ENCODE data around the gene IFITM2. TPM values are rescaled to one million over a fixed set of nuclear protein-coding genes. Genes with fewer than 3 reads are reported as not detected.

IFITM2 gene
- total RNA-seq, 2 donors from 2014 or later, result 31.0 to 90.3 TPM

- WGBS, 2 donors, result 61 to 77% methylated on average over 18 of the region's 18 CpGs
- Histone ChIP-seq H3K9me3 (no peaks in the 10 kb centered on the region), H3K27ac (no peak overlapping the region), H3K4me3 (no peak overlapping the region), H3K27me3 (no peaks in the 10 kb centered on the region), H3K36me3 (replicated peaks in 1 of 2; ENCODE audit: insufficient read depth in 1 of 2, low read depth in 2 of 2) (no peaks in the 10 kb centered on the region), H3K4me1 (peaks cover 30% of the 10 kb centered on the region)
- ATAC-seq, result no peak
- intact Hi-C loops (cut with DNase I), result no loop called here
- TF ChIP-seq CTCF (IDR thresholded peaks at IDR 0.05) (no peak), POLR2A (IDR thresholded peaks at IDR 0.05) (no peak)
- DNase-seq, result no peak
Measured at GRCh38 chr11:350723-351255, 43.2 kb downstream of the IFITM2 start.

- intact Hi-C loops (cut with DNase I), result no loop called here
- no peak for TF ChIP-seq POLR2A (IDR thresholded peaks at IDR 0.05)
- no peak for TF ChIP-seq CTCF (IDR thresholded peaks at IDR 0.05)
Measured at GRCh38 chr11:351411-351810, 43.8 kb downstream of the IFITM2 start.

GRCh38 chr11:352456-353031 lies 44.9 kb downstream of the IFITM2 start:
- Histone ChIP-seq H3K9me3 (no peaks in the 10 kb centered on the region), H3K27me3 (no peaks in the 10 kb centered on the region), H3K4me1 (peaks cover 31% of the 10 kb centered on the region), H3K27ac (peak overlapping the region in 3 of 4 donors; percentile 91 to 97 (median 95)), H3K36me3 (replicated peaks in 1 of 2; ENCODE audit: insufficient read depth in 1 of 2, low read depth in 2 of 2) (no peaks in the 10 kb centered on the region), H3K4me3 (no peak overlapping the region)
- DNase-seq (no peak), ATAC-seq (no peak)
- WGBS, 2 donors, result 92% methylated on average over 12 of the region's 12 CpGs
- TF ChIP-seq CTCF (IDR thresholded peaks at IDR 0.05), result no peak
- TF ChIP-seq POLR2A (IDR thresholded peaks at IDR 0.05), result no peak
- intact Hi-C loops (cut with DNase I), result no loop called here

More at GRCh38 chr11:351411-351810, 43.8 kb downstream of the IFITM2 start:
- ATAC-seq, result no peak
- H3K27ac ChIP-seq, result no peak overlapping the region
- WGBS, 2 donors, result 87 to 89% methylated on average over 14 of the region's 14 CpGs
- H3K9me3 ChIP-seq, result no peaks in the 10 kb centered on the region
- no peaks in the 10 kb centered on the region for H3K36me3 ChIP-seq (replicated peaks in 1 of 2; ENCODE audit: insufficient read depth in 1 of 2, low read depth in 2 of 2)
- no peaks in the 10 kb centered on the region for H3K27me3 ChIP-seq
- H3K4me3 ChIP-seq, result no peak overlapping the region
- peaks cover 31% of the 10 kb centered on the region for H3K4me1 ChIP-seq
- no peak for DNase-seq

GRCh38 chr11:353179-353873 lies 45.7 kb downstream of the IFITM2 start:
- intact Hi-C loops (cut with DNase I), result no loop called here
- ATAC-seq, result peak; percentile 70
- H3K27ac ChIP-seq, result peak overlapping the region; percentile 78 to 97 (median 93)
- H3K4me3 ChIP-seq, result no peak overlapping the region
- no peaks in the 10 kb centered on the region for H3K9me3 ChIP-seq
- peak in 2 of 7 experiments; percentile 1 to 25 for TF ChIP-seq CTCF (IDR thresholded peaks at IDR 0.05)
- TF ChIP-seq POLR2A (IDR thresholded peaks at IDR 0.05), result peak in 2 of 3 donors; percentile 34 to 59
- 21 to 23% methylated on average over 16 of the region's 16 CpGs for WGBS, 2 donors
- DNase-seq, result peak; percentile 83 to 96 (median 90)
- H3K4me1 ChIP-seq, result peaks cover 31% of the 10 kb centered on the region
- no peaks in the 10 kb centered on the region for H3K27me3 ChIP-seq
- H3K36me3 ChIP-seq (replicated peaks in 1 of 2; ENCODE audit: insufficient read depth in 1 of 2, low read depth in 2 of 2), result no peaks in the 10 kb centered on the region

Data from body of pancreas (tissue), 4 donors.